Bronchus fibroblast of lung (primary cell): Measurements from ENCODE around the gene WSB1. TPM values are rescaled to one million over a fixed set of nuclear protein-coding genes. Genes with fewer than 3 reads are reported as not detected.

ENCODE experiments used
- total RNA-seq: library from RNA; depleted of rRNA; stranded (reverse); fragments of >200 nt; gene quantifications from 2 replicates; pipeline ENCODE4 v1.2.3, GENCODE V29; 2015

The WSB1 gene
- 36.1 and 36.9 TPM in 2 replicates for total RNA-seq

GRCh38 chr17:27293898-27294688 is at the start of gene WSB1:
Gene WSB1, plus strand, starts transcription at chr17:27294114. Its CDS starts 282 bp downstream, at chr17:27294396.

Other genes with a start within 250 kb of the WSB1 start
- 6.2 and 8.2 TPM in 2 replicates for gene KSR1, start 162.3 kb downstream of the WSB1 start, total RNA-seq